ENCODE measurements around the gene OTX2. TPM values are rescaled to one million over a fixed set of nuclear protein-coding genes. Genes with fewer than 3 reads are reported as not detected.

Gene OTX2
- total and polyA plus RNA-seq, 11 donors, result not detected

DNA sequence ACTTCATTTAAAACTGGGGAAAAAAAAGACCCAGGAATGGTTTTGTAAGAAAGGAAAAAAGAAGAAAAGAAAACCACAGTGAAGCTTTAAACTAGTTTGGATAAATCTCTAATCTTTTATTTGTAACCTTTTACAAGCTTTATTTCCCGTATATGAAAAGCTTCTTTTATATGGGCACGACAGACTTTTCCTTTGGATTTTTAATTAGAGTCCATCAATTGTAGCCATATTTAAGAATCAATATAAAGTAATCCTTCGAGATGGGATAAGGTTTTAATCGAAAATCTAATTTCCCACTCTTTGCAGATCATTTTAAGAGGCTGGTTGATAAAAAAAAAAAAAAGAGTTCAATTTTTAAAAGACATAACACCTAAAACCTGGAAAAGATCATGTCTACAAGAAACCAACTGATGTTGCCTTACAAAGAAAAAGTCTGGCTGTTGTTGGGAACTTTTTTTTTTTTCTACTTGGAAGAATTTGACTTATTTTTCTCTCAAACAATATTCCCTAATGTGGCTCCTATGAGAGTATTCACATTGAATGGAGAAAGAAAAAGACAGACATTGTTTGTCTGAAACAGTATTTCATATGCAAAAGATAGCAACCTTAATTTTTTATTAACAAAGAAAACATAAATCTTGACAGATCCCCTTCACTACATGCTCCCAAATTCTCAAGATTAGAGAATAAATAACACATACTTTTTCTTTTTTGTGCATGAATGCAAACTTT, 4.9 kb upstream of the OTX2 start:
- peaks cover 0 to 4% (median 0%) of the 10 kb centered on the region in 12 donors for H3K4me1 ChIP-seq
- no peak overlapping the region for H3K27ac ChIP-seq
- ATAC-seq, result no peak
- TF ChIP-seq, protein P1, sequence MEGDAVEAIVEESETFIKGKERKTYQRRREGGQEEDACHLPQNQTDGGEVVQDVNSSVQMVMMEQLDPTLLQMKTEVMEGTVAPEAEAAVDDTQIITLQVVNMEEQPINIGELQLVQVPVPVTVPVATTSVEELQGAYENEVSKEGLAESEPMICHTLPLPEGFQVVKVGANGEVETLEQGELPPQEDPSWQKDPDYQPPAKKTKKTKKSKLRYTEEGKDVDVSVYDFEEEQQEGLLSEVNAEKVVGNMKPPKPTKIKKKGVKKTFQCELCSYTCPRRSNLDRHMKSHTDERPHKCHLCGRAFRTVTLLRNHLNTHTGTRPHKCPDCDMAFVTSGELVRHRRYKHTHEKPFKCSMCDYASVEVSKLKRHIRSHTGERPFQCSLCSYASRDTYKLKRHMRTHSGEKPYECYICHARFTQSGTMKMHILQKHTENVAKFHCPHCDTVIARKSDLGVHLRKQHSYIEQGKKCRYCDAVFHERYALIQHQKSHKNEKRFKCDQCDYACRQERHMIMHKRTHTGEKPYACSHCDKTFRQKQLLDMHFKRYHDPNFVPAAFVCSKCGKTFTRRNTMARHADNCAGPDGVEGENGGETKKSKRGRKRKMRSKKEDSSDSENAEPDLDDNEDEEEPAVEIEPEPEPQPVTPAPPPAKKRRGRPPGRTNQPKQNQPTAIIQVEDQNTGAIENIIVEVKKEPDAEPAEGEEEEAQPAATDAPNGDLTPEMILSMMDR (IDR thresholded peaks at IDR 0.05), result no peak
- no peak for TF ChIP-seq POLR2A (IDR thresholded peaks at IDR 0.05)
- WGBS, 4 donors, result 4 to 11% (median 8%) methylated on average over 4 of the region's 4 CpGs
- H3K27me3 ChIP-seq, result peaks cover 49 to 99% (median 93%) of the 10 kb centered on the region in 9 donors
- no peaks in the 10 kb centered on the region for H3K9me3 ChIP-seq
- DNase-seq, result no peak
- H3K4me3 ChIP-seq, result no peak overlapping the region
- H3K36me3 ChIP-seq, result no peaks in the 10 kb centered on the region
- intact Hi-C loops (cut with DNase I), result no loop called here

DNA sequence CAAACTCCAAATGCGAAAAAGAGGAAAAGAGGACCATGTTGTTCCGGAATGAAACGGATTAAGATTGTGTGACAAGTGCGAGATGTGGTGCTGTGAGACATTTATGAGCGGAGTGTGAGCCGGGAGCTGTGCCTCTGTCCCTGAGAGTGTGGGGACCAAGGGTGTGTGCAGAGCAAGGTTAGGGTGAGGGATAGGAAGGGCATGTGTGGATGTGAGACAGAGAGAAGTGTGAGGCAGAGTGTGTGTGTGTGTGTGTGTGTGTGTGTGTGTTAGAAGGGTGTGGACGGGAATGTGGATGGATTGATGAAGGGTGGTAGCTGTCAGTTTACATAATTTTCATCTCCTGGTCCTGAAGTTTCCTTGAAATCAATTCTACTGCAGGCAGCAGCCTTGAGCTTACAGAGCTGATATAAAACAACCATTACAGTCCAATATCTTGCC, 4.3 kb upstream of the OTX2 start:
- 3 to 6% (median 4%) methylated on average over 7 of the region's 7 CpGs for WGBS, 4 donors
- TF ChIP-seq, protein P1 (IDR thresholded peaks at IDR 0.05), result no peak
- no peak for TF ChIP-seq POLR2A (IDR thresholded peaks at IDR 0.05)
- no peaks in the 10 kb centered on the region for H3K9me3 ChIP-seq
- no peaks in the 10 kb centered on the region for H3K36me3 ChIP-seq
- no peak overlapping the region for H3K27ac ChIP-seq
- H3K4me1 ChIP-seq, result peaks cover 0 to 5% (median 0%) of the 10 kb centered on the region in 12 donors
- H3K27me3 ChIP-seq, result peaks cover 54 to 100% (median 97%) of the 10 kb centered on the region in 9 donors
- ATAC-seq (no peak), DNase-seq (no peak)
- intact Hi-C loops (cut with DNase I), result no loop called here
- no peak overlapping the region for H3K4me3 ChIP-seq

DNA sequence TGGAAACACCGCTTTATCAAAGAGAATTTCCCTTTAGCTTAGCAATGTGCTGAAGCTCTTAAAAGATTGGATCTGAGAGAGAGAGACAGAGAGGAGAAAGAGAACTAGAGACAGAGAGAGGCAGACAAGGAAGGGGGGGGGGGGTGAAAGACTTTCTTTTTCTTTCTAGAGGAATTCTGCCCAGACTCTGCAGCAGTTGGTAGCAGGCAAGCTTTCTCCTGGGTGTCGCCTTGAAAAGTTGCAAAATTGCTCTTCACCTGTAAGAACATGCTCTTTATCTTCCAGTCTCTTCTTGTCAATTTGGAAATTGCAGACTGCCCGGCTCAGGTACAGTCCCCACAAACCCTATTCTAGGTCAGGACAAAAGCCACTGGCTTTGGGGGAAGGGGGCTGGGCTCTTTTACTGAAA, 2.9 kb upstream of the OTX2 start:
- Histone ChIP-seq H3K27me3 (peaks cover 68 to 100% (median 99%) of the 10 kb centered on the region in 9 donors), H3K27ac (no peak overlapping the region), H3K4me3 (no peak overlapping the region), H3K9me3 (no peaks in the 10 kb centered on the region), H3K36me3 (no peaks in the 10 kb centered on the region), H3K4me1 (peaks cover 0 to 19% (median 8%) of the 10 kb centered on the region in 12 donors)
- TF ChIP-seq, protein P1 (IDR thresholded peaks at IDR 0.05), result no peak
- TF ChIP-seq POLR2A (IDR thresholded peaks at IDR 0.05), result no peak
- intact Hi-C loops (cut with DNase I), result no loop called here
- no peak for ATAC-seq
- WGBS, 4 donors, result 4 to 7% (median 6%) methylated on average over 3 of the region's 3 CpGs
- DNase-seq, result no peak

DNA sequence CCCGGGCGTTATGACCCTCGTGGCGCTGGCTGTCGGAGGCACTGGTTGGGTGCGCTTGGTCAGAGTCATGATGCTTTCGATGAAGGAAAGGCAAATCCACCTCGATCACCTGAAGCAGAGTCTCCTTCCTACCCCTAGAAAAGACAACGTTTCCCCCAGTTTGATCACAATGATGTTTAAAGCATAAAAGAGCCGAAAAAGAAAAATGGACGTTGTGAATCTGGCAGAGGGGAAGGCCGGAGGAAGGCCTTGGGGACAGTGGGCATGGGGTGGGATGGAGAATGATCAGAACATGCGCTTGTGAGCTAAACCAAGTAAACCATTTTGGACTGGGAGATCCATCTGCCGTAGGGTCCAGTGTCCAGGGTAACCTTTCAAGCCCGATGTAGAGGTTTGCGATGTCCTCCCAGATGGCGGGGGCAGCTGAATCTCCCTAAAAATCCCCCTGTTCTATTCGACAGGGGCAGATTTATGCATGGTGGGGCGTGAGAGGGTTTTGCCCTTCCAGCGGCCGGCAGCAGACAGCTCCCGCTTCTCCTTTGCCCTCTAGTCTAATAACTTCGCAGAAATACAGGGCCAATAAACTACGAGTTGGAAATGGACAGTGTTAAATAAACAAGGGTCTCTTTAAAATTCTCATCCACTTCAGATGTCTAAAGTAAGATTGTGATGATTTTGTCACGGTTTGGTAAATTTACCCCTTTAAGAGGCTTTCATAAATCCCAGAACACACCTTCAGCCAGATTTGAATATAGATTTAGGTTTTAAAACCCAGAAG, 2.3 kb upstream of the OTX2 start:
- H3K4me3 ChIP-seq, result no peak overlapping the region
- H3K4me1 ChIP-seq, result peaks cover 0 to 25% (median 9%) of the 10 kb centered on the region in 12 donors
- 3 to 7% (median 4%) methylated on average over 24 to 25 of the region's 25 CpGs for WGBS, 4 donors
- peaks cover 70 to 100% (median 99%) of the 10 kb centered on the region in 9 donors for H3K27me3 ChIP-seq
- H3K36me3 ChIP-seq, result no peaks in the 10 kb centered on the region
- TF ChIP-seq, protein P1 (IDR thresholded peaks at IDR 0.05), result no peak
- no peak for TF ChIP-seq POLR2A (IDR thresholded peaks at IDR 0.05)
- ATAC-seq (no peak), DNase-seq (no peak)
- intact Hi-C loops (cut with DNase I), result no loop called here
- H3K9me3 ChIP-seq, result no peaks in the 10 kb centered on the region
- H3K27ac ChIP-seq, result no peak overlapping the region
